K562 (cell line): Measurements from ENCODE around the gene VARS1. TPM values are rescaled to one million over a fixed set of nuclear protein-coding genes. Genes with fewer than 3 reads are reported as not detected.
A peak's percentile ranks its signal among the peaks of the same experiment; 100 is the strongest.

Experiments
- ATF7 ChIP-seq: fragments of 450-650 bp; IDR thresholded peaks from 2 replicates; pipeline ENCODE4 v1.7.1; 2014; ENCODE audit warnings: mild to moderate bottlenecking, moderate library complexity
- BCL6 ChIP-seq: fragments of 250-450 bp; sonication (Bioruptor Pico); IDR thresholded peaks from 2 replicates; pipeline ENCODE4 v1.4.0; 2020
- CHD1 ChIP-seq: fragments of 200-600 bp; sonication (generic); IDR thresholded peaks from one replicate; pipeline ENCODE4 v1.6.1; 2012; ENCODE audit warnings: mild to moderate bottlenecking, moderate library complexity, low read length, inconsistent platforms
- ETV6 ChIP-seq, 3 experiments: fragments of 150-350 bp in 1 of 3; sonication (generic) in 1 of 3; formaldehyde crosslinking in 1 of 3; IDR thresholded peaks; 2 replicates each; pipeline versions ENCODE4 v1.6.1 to v1.8.0; 2014 to 2022; ENCODE audit warnings: borderline replicate concordance in 2 of 3, low read depth in 2 of 3, antibody characterized with exemption in 1 of 3, low read length in 1 of 3, mild to moderate bottlenecking in 1 of 3, missing genetic modification reagents in 1 of 3
- EWSR1 ChIP-seq: fragments of 450-650 bp; IDR thresholded peaks from 2 replicates; pipeline ENCODE4 v1.6.1; 2018; ENCODE audit warnings: borderline replicate concordance, mild to moderate bottlenecking, low read depth, moderate library complexity; ENCODE audit not compliant: partially characterized antibody
- HDAC3 ChIP-seq: fragments of 450-650 bp; IDR thresholded peaks from 2 replicates; pipeline ENCODE4 v1.6.1; 2018; ENCODE audit warnings: borderline replicate concordance, mild to moderate bottlenecking, moderate library complexity; ENCODE audit not compliant: partially characterized antibody
- IFI16 ChIP-seq: fragments of 250-450 bp; sonication (Bioruptor Pico); IDR thresholded peaks from 2 replicates; pipeline ENCODE4 v2.1.2; 2022; ENCODE audit warnings: mild to moderate bottlenecking, inconsistent platforms
- JUNB ChIP-seq: fragments of 450-650 bp; formaldehyde crosslinking; conservative IDR thresholded peaks from 2 replicates; pipeline ENCODE4 v1.4.0; 2020; ENCODE audit warnings: mild to moderate bottlenecking
- KDM2B ChIP-seq: fragments of 250-450 bp; sonication (Bioruptor Pico); IDR thresholded peaks from 2 replicates; pipeline ENCODE4 v1.8.0; 2021; ENCODE audit warnings: mild to moderate bottlenecking, moderate library complexity
- MAFG ChIP-seq: fragments of 450-650 bp; conservative IDR thresholded peaks from 2 replicates; pipeline ENCODE4 v1.6.1; 2016; ENCODE audit warnings: missing genetic modification characterization, missing compliant biosample characterization
- MIER1 ChIP-seq: fragments of 450-650 bp; IDR thresholded peaks from 2 replicates; pipeline ENCODE4 v1.6.1; 2016; ENCODE audit warnings: antibody characterized with exemption, mild to moderate bottlenecking, low read depth
- MTA3 ChIP-seq: fragments of 450-650 bp; formaldehyde crosslinking; IDR thresholded peaks from 2 replicates; pipeline ENCODE4 v1.6.1; 2017; ENCODE audit warnings: mild to moderate bottlenecking, borderline replicate concordance
- NEUROD1 ChIP-seq: fragments of 150-350 bp; IDR thresholded peaks from 2 replicates; pipeline ENCODE4 v1.6.1; 2014; ENCODE audit warnings: borderline replicate concordance, low read length, low read depth; ENCODE audit not compliant: partially characterized antibody
- NONO ChIP-seq, 2 experiments: fragments of 200-400 bp in 1 of 2; fragments of 450-650 bp in 1 of 2; formaldehyde crosslinking in 1 of 2; IDR thresholded peaks; 2 replicates each; pipeline ENCODE4 v1.6.1; 2017; ENCODE audit warnings: low read depth in 2 of 2, mild to moderate bottlenecking in 2 of 2, moderate library complexity in 2 of 2, low read length in 1 of 2
- PCBP2 ChIP-seq: fragments of 200-400 bp; formaldehyde crosslinking; IDR thresholded peaks from 2 replicates; pipeline ENCODE4 v1.6.1; 2018; ENCODE audit warnings: low read length, low read depth, mild to moderate bottlenecking, moderate library complexity; ENCODE audit not compliant: poor library complexity, severe bottlenecking
- RBFOX2 ChIP-seq: fragments of 200-400 bp; formaldehyde crosslinking; IDR thresholded peaks from 2 replicates; pipeline ENCODE4 v1.6.1; 2017; ENCODE audit warnings: low read depth, mild to moderate bottlenecking, low read length, moderate library complexity
- SUPT5H ChIP-seq: fragments of 450-650 bp; IDR thresholded peaks from 2 replicates; pipeline ENCODE4 v1.6.1; 2016
- TCF7 ChIP-seq: sonication (generic); IDR thresholded peaks from 2 replicates; pipeline ENCODE4 v1.6.1; 2016; ENCODE audit warnings: antibody characterized with exemption, borderline replicate concordance
- TRIM28 ChIP-seq: fragments of 450-650 bp; IDR thresholded peaks from 2 replicates; pipeline ENCODE4 v1.6.1; 2017
- ZBTB1 ChIP-seq: sonication (generic); formaldehyde crosslinking; IDR thresholded peaks from 2 replicates; pipeline ENCODE4 v1.8.1; 2023; ENCODE audit warnings: missing genetic modification reagents, low read depth, mild to moderate bottlenecking, borderline replicate concordance
- ZKSCAN1 ChIP-seq: fragments of 150-350 bp; IDR thresholded peaks from 2 replicates; pipeline ENCODE4 v1.6.1; 2016; ENCODE audit warnings: low read depth, low read length
- ZNF124 ChIP-seq: sonication (generic); formaldehyde crosslinking; IDR thresholded peaks from 2 replicates; pipeline ENCODE4 v1.8.1; 2022; ENCODE audit warnings: missing genetic modification reagents
- ZNF217 ChIP-seq: sonication (generic); formaldehyde crosslinking; IDR thresholded peaks from 2 replicates; pipeline ENCODE4 v1.8.0; 2022; ENCODE audit warnings: mild to moderate bottlenecking, missing genetic modification reagents
- ZNF274 ChIP-seq: IDR thresholded peaks from 2 replicates; pipeline ENCODE4 v1.6.1; 2011; ENCODE audit warnings: low read depth, mild to moderate bottlenecking, low read length, moderate library complexity, borderline replicate concordance
- ZNF551 ChIP-seq: fragments of 250-450 bp; sonication (Bioruptor Pico); IDR thresholded peaks from 2 replicates; pipeline ENCODE4 v1.5.0; 2021; ENCODE audit warnings: mild to moderate bottlenecking, moderate library complexity
- ZNF707 ChIP-seq: fragments of 250-450 bp; sonication (Bioruptor Pico); conservative IDR thresholded peaks from 2 replicates; pipeline ENCODE4 v1.8.0; 2022; ENCODE audit warnings: inconsistent platforms, mild to moderate bottlenecking, moderate library complexity
- ZSCAN32 ChIP-seq: fragments of 450-650 bp; formaldehyde crosslinking; IDR thresholded peaks from 2 replicates; pipeline ENCODE4 v1.4.0; 2020; ENCODE audit warnings: mild to moderate bottlenecking, moderate library complexity
- polyA plus RNA-seq, 8 experiments: library from polyadenylated mRNA; depleted of rRNA in 4 of 8; stranded (reverse) in 5 of 8; unstranded in 3 of 8; fragments of >200 nt; fragmentation: Nextera tagmentation in 2 of 8; fragmentation: Illumina TruSeq in 1 of 8; extraction: Ambion mirVana in 2 of 8; extraction: Trizol in 1 of 8; gene quantifications; 2 replicates each; pipeline versions ENCODE4 v1.2.1 to v1.2.3, GENCODE V29; 2011 to 2014; ENCODE audit warnings: inconsistent platforms in 1 of 8, missing spikeins in 1 of 8
- total RNA-seq, 7 experiments: library from RNA; depleted of rRNA in 6 of 7; stranded (reverse); fragments of >200 nt in 6 of 7; fragmentation: Illumina TruSeq in 2 of 7; extraction: Trizol in 2 of 7; gene quantifications; 2 replicates each; pipeline versions ENCODE4 v1.2.1 to v1.2.3, GENCODE V29; 2011 to 2021; ENCODE audit warnings: low replicate concordance in 1 of 7
- TF ChIP-seq, protein P1 (sequence below): fragments of 250-450 bp; sonication (Bioruptor Pico); IDR thresholded peaks from 2 replicates; pipeline ENCODE4 v1.5.1; 2021; ENCODE audit warnings: mild to moderate bottlenecking
- TF ChIP-seq, protein P2 (sequence below): conservative IDR thresholded peaks from 2 replicates; pipeline ENCODE4 v1.6.1; 2011; ENCODE audit warnings: low read depth, mild to moderate bottlenecking, low read length; ENCODE audit not compliant: control insufficient read depth

Gene VARS1
- total and polyA plus RNA-seq, 9 of the 15 experiments (the other 6 are each of a cell fraction or from before 2014, with no cell fraction given), result 2.9 to 488 (median 130) TPM

DNA sequence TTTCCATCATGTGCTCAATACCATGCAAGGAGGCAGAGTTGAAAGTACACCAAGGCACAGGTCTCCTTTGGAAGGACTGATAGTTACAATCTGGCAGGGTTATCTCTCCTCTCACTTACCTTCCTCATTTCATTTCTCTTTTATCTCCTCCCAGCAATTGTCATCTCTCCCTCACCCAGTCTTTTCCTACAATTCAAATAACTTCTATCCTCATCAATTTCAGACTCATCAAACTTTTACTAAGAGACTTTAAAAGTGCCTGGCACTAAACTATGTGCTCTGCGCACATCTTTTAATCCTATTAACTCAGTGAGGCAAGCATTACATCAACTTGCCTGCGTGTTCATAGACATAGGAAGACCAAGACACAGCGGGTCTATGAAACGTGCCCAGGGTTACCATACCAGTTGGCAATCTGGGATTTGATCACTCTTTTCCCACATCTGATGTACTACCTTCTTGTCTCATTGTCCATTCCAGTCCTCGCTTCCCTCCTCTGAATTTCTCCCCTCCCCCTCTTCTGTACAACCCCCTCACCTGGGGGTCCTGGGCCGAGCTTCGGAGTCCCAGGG lies 1.2 kb downstream of the VARS1 start (continued):
- TF ChIP-seq NONO (IDR thresholded peaks at IDR 0.05; ENCODE audit: low read depth in 2 of 2, low read length in 1 of 2) (no peak), ZNF274 (no peak), RBFOX2 (no peak), HDAC3 (no peak), BCL6 (CRISPR knock-in tag) (no peak), ZNF217 (CRISPR knock-in tag) (no peak), MTA3 (peak; percentile 35; the same call in 1 of the 2 replicates), PCBP2 (no peak), SUPT5H (no peak), ETV6 (IDR thresholded peaks at IDR 0.05; ENCODE audit: borderline replicate concordance in 1 of 2, low read depth in 2 of 2, low read length in 1 of 2) (no peak), ETV6 (CRISPR knock-in tag; IDR thresholded peaks at IDR 0.05; ENCODE audit: borderline replicate concordance) (no peak), MIER1 (no peak), CHD1 (no peak), ATF7 (peak; percentile 53), JUNB (CRISPR knock-in tag) (no peak), ZKSCAN1 (no peak), NEUROD1 (no peak), TRIM28 (no peak), ZNF551 (no peak), ZNF124 (CRISPR knock-in tag) (no peak), ZSCAN32 (no peak), MAFG (tag) (no peak), EWSR1 (no peak), ZNF707 (no peak), TCF7 (no peak), IFI16 (CRISPR knock-in tag) (no peak), ZBTB1 (CRISPR knock-in tag) (no peak), KDM2B (CRISPR knock-in tag) (no peak)
- TF ChIP-seq, protein P1, sequence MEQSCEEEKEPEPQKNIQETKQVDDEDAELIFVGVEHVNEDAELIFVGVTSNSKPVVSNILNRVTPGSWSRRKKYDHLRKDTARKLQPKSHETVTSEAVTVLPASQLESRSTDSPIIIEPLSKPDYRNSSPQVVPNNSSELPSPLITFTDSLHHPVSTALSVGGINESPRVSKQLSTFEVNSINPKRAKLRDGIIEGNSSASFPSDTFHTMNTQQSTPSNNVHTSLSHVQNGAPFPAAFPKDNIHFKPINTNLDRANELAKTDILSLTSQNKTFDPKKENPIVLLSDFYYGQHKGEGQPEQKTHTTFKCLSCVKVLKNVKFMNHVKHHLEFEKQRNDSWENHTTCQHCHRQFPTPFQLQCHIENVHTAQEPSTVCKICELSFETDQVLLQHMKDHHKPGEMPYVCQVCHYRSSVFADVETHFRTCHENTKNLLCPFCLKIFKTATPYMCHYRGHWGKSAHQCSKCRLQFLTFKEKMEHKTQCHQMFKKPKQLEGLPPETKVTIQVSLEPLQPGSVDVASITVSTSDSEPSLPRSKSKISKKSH (CRISPR knock-in tag), result no peak
- TF ChIP-seq, protein P2, sequence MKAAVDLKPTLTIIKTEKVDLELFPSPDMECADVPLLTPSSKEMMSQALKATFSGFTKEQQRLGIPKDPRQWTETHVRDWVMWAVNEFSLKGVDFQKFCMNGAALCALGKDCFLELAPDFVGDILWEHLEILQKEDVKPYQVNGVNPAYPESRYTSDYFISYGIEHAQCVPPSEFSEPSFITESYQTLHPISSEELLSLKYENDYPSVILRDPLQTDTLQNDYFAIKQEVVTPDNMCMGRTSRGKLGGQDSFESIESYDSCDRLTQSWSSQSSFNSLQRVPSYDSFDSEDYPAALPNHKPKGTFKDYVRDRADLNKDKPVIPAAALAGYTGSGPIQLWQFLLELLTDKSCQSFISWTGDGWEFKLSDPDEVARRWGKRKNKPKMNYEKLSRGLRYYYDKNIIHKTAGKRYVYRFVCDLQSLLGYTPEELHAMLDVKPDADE, result no peak; the same call in 1 of the 2 replicates
